NCI-H1436 treated with DMSO at 0.1 percent for 48 hours (cell line): ENCODE data around the gene P2RY14.

Source experiments
- DNase-seq: peaks from one replicate; lab custom pipeline; 2025; lab: John Stamatoyannopoulos, UW

P2RY14 gene

GRCh38 chr3:151278230-151278629 lies at the start of gene P2RY14:
TSS of gene P2RY14 (minus strand) at chr3:151278542. CDS start at chr3:151214316, 64,226 bp downstream.
- DNase-seq = no peak

GRCh38 chr3:151327571-151328198 lies 49.3 kb upstream of the P2RY14 start:
- no peak for DNase-seq

- no peak for DNase-seq
Observed at GRCh38 chr3:151322511-151322910, 44.2 kb upstream of the P2RY14 start.

GRCh38 chr3:151321526-151321925 lies 43.2 kb upstream of the P2RY14 start:
- DNase-seq = no peak

GRCh38 chr3:151320131-151320530 lies 41.8 kb upstream of the P2RY14 start:
- DNase-seq = no peak

GRCh38 chr3:151319628-151320027 lies 41.3 kb upstream of the P2RY14 start:
- DNase-seq = no peak

GRCh38 chr3:151318991-151319390 lies 40.6 kb upstream of the P2RY14 start:
- no peak for DNase-seq

GRCh38 chr3:151318313-151318712 lies 40.0 kb upstream of the P2RY14 start:
- no peak for DNase-seq

- no peak for DNase-seq
Observed at GRCh38 chr3:151316267-151316991, 38.1 kb upstream of the P2RY14 start, which contains the start of gene GPR87. TSS of gene GPR87 (minus strand) at chr3:151316820. CDS start at chr3:151300100, 16,720 bp downstream.

GRCh38 chr3:151315846-151316245 lies 37.5 kb upstream of the P2RY14 start:
- no peak for DNase-seq

- no peak for DNase-seq
Observed at GRCh38 chr3:151315136-151315535, 36.8 kb upstream of the P2RY14 start.

GRCh38 chr3:151314593-151314992 lies 36.3 kb upstream of the P2RY14 start:
- no peak for DNase-seq

GRCh38 chr3:151314137-151314536 lies 35.8 kb upstream of the P2RY14 start:
- DNase-seq = no peak

- DNase-seq = no peak
Observed at GRCh38 chr3:151312972-151313371, 34.6 kb upstream of the P2RY14 start.

- DNase-seq = no peak
Observed at GRCh38 chr3:151309566-151309965, 31.2 kb upstream of the P2RY14 start.

GRCh38 chr3:151307583-151308488 lies 29.5 kb upstream of the P2RY14 start:
- no peak for DNase-seq

- no peak for DNase-seq
Observed at GRCh38 chr3:151307131-151307530, 28.8 kb upstream of the P2RY14 start.

- DNase-seq = no peak
Observed at GRCh38 chr3:151306168-151306810, 27.9 kb upstream of the P2RY14 start.

- no peak for DNase-seq
Observed at GRCh38 chr3:151305775-151306151, 27.4 kb upstream of the P2RY14 start.

GRCh38 chr3:151305060-151305774 lies 26.9 kb upstream of the P2RY14 start:
- DNase-seq = no peak

GRCh38 chr3:151303751-151304150 lies 25.4 kb upstream of the P2RY14 start:
- no peak for DNase-seq
